Glutamatergic neuron (in vitro differentiated cells): ENCODE results near the gene PLXND1. TPM values are rescaled to one million over a fixed set of nuclear protein-coding genes. Genes with fewer than 3 reads are reported as not detected.
"Not testable (repeated sequence)": the region's sequence is repeated elsewhere in the genome, so short reads cannot be mapped to it uniquely, and the experiment has no call there.

Experiments used
- DNase-seq: peaks from one replicate; pipeline ENCODE4 v3.0.0; 2022
- H3K27ac Mint-ChIP-seq: one replicate; pipeline ENCODE4 v1.8.0; 2020; ENCODE audit warnings: mild to moderate bottlenecking, mixed read lengths, inconsistent platforms; ENCODE audit not compliant: unreplicated experiment
- H3K27me3 Mint-ChIP-seq: one replicate; pipeline ENCODE4 v1.8.0; 2020; ENCODE audit warnings: mild to moderate bottlenecking, moderate library complexity, mixed read lengths, inconsistent platforms; ENCODE audit not compliant: unreplicated experiment
- H3K36me3 Mint-ChIP-seq: one replicate; pipeline ENCODE4 v1.8.0; 2020; ENCODE audit warnings: mild to moderate bottlenecking, mixed read lengths, inconsistent platforms; ENCODE audit not compliant: unreplicated experiment
- H3K4me1 Mint-ChIP-seq: one replicate; pipeline ENCODE4 v1.8.0; 2020; ENCODE audit warnings: mild to moderate bottlenecking, low read depth, mixed read lengths, inconsistent platforms; ENCODE audit not compliant: unreplicated experiment
- H3K4me3 Mint-ChIP-seq: one replicate; pipeline ENCODE4 v1.8.0; 2020; ENCODE audit warnings: mild to moderate bottlenecking, mixed read lengths, inconsistent platforms; ENCODE audit not compliant: unreplicated experiment
- H3K9me3 Mint-ChIP-seq: one replicate; pipeline ENCODE4 v1.8.0; 2020; ENCODE audit warnings: mild to moderate bottlenecking, moderate library complexity, mixed read lengths, inconsistent platforms; ENCODE audit not compliant: unreplicated experiment
- CTCF ChIP-seq: fragments of 200-600 bp; sonication (generic); IDR thresholded peaks from one replicate; pipeline ENCODE4 v1.5.0; 2021; ENCODE audit not compliant: partially characterized antibody, unreplicated experiment
- total RNA-seq: library from RNA; stranded (reverse); fragmentation: NEBNext Ultra II Directional; extraction: Animal tissue kit (Norgen Biotek cat#: 25700); gene quantifications from one replicate; pipeline ENCODE4 v1.2.1, GENCODE V29; 2021; ENCODE audit not compliant: unreplicated experiment

Gene PLXND1
- total RNA-seq, 1 donor from 2014 or later, result 72.2 TPM

- no peak overlapping the region for H3K4me3 Mint-ChIP-seq
- H3K4me1 Mint-ChIP-seq, result peaks cover 7% of the 10 kb centered on the region
- H3K27ac Mint-ChIP-seq, result no peak overlapping the region
- TF ChIP-seq CTCF, result no peak
- DNase-seq, result no peak
- peaks cover 13% of the 10 kb centered on the region for H3K27me3 Mint-ChIP-seq
- H3K36me3 Mint-ChIP-seq, result no peaks in the 10 kb centered on the region
- peaks cover 2% of the 10 kb centered on the region for H3K9me3 Mint-ChIP-seq
Observed at GRCh38 chr3:129548104-129548965, 58.1 kb downstream of the PLXND1 start.

GRCh38 chr3:129547241-129547640, 59.2 kb downstream of the PLXND1 start:
- no peak for TF ChIP-seq CTCF
- no peaks in the 10 kb centered on the region for H3K36me3 Mint-ChIP-seq
- peaks cover 9% of the 10 kb centered on the region for H3K27me3 Mint-ChIP-seq
- H3K4me1 Mint-ChIP-seq, result peaks cover 2% of the 10 kb centered on the region
- H3K27ac Mint-ChIP-seq, result no peak overlapping the region
- H3K4me3 Mint-ChIP-seq, result no peak overlapping the region
- H3K9me3 Mint-ChIP-seq, result no peaks in the 10 kb centered on the region
- DNase-seq, result no peak

- not testable (repeated sequence) for H3K27me3 Mint-ChIP-seq, H3K4me1 Mint-ChIP-seq, H3K9me3 Mint-ChIP-seq, DNase-seq, H3K27ac Mint-ChIP-seq, H3K36me3 Mint-ChIP-seq, H3K4me3 Mint-ChIP-seq
Observed at GRCh38 chr3:129545951-129546350, 60.5 kb downstream of the PLXND1 start.

- peaks cover 5% of the 10 kb centered on the region for H3K9me3 Mint-ChIP-seq
- peaks cover 4% of the 10 kb centered on the region for H3K4me1 Mint-ChIP-seq
- no peak overlapping the region for H3K27ac Mint-ChIP-seq
Observed at GRCh38 chr3:129543999-129544398, 62.5 kb downstream of the PLXND1 start.

GRCh38 chr3:129543156-129543790, 63.2 kb downstream of the PLXND1 start, which contains the start of gene H1-8:
Gene H1-8 (plus strand): TSS chr3:129543175. CDS start chr3:129543219, 44 bp downstream.
- Mint-ChIP-seq H3K27me3 (peaks cover 4% of the 10 kb centered on the region), H3K4me3 (no peak within 1 kb of the TSS), H3K9me3 (peaks cover 5% of the 10 kb centered on the region), H3K4me1 (peaks cover 4% of the 10 kb centered on the region), H3K27ac (no peak within 1 kb of the TSS), H3K36me3 (no peaks in the 10 kb centered on the region)
- DNase-seq, result no peak
- no peak for TF ChIP-seq CTCF

More at GRCh38 chr3:129543999-129544398, 62.5 kb downstream of the PLXND1 start:
- no peak for DNase-seq
- no peaks in the 10 kb centered on the region for H3K36me3 Mint-ChIP-seq
- TF ChIP-seq CTCF, result no peak
- H3K4me3 Mint-ChIP-seq, result no peak overlapping the region
- peaks cover 5% of the 10 kb centered on the region for H3K27me3 Mint-ChIP-seq
